ENCODE data around the gene NOP14. TPM values are rescaled to one million over a fixed set of nuclear protein-coding genes. Genes with fewer than 3 reads are reported as not detected.
"Not testable (repeated sequence)": the region's sequence is repeated elsewhere in the genome, so short reads cannot be mapped to it uniquely, and the experiment has no call there.

The NOP14 gene
- total and polyA plus RNA-seq, 5 donors = 12.0 to 19.2 (median 17.8) TPM

- no peaks in the 10 kb centered on the region for H3K9me3 ChIP-seq (ENCODE audit: control insufficient read depth, low read length)
- no peak overlapping the region for H3K27ac ChIP-seq (ENCODE audit: low read length)
- DNase-seq (peak in 1 of 3 donors; percentile 13), ATAC-seq (peak; percentile 9 to 16)
- WGBS = 77% methylated on average over 11 of the region's 11 CpGs
- H3K27me3 ChIP-seq (ENCODE audit: control insufficient read depth, insufficient read depth) = no peaks in the 10 kb centered on the region
- no peaks in the 10 kb centered on the region for H3K4me1 ChIP-seq (ENCODE audit: control insufficient read depth, insufficient read depth, low read length)
- H3K4me3 ChIP-seq (ENCODE audit: low read length) = no peak overlapping the region
- intact Hi-C loops (cut with DNase I) = no loop called here
Observed at GRCh38 chr4:2947926-2948325, 15.3 kb downstream of the NOP14 start.

GRCh38 chr4:2946812-2947600 is 16.2 kb downstream of the NOP14 start:
- DNase-seq (peak in 2 of 3 donors; percentile 8 to 30), ATAC-seq (no peak)
- no peaks in the 10 kb centered on the region for H3K4me1 ChIP-seq (ENCODE audit: control insufficient read depth, insufficient read depth, low read length)
- no peaks in the 10 kb centered on the region for H3K9me3 ChIP-seq (ENCODE audit: control insufficient read depth, low read length)
- H3K4me3 ChIP-seq (ENCODE audit: low read length) = no peak overlapping the region
- intact Hi-C loops (cut with DNase I) = no loop called here
- no peaks in the 10 kb centered on the region for H3K27me3 ChIP-seq (ENCODE audit: control insufficient read depth, insufficient read depth)
- WGBS = 90% methylated on average over 19 of the region's 19 CpGs
- no peak overlapping the region for H3K27ac ChIP-seq (ENCODE audit: low read length)

GRCh38 chr4:2945619-2946604 is 17.3 kb downstream of the NOP14 start:
- H3K27ac ChIP-seq (ENCODE audit: low read length); intact Hi-C loops (cut with DNase I); H3K4me1 ChIP-seq (ENCODE audit: control insufficient read depth, insufficient read depth, low read length); ATAC-seq; H3K9me3 ChIP-seq (ENCODE audit: control insufficient read depth, low read length); H3K27me3 ChIP-seq (ENCODE audit: control insufficient read depth, insufficient read depth); H3K4me3 ChIP-seq (ENCODE audit: low read length): not testable (repeated sequence)
- DNase-seq = peak in 2 of 3 donors; percentile 1 to 26
- 85% methylated on average over 28 of the region's 30 CpGs for WGBS

GRCh38 chr4:2944586-2945526 is 18.4 kb downstream of the NOP14 start:
- Histone ChIP-seq H3K4me1 (ENCODE audit: control insufficient read depth, insufficient read depth, low read length) (no peaks in the 10 kb centered on the region), H3K9me3 (ENCODE audit: control insufficient read depth, low read length) (no peaks in the 10 kb centered on the region), H3K27me3 (ENCODE audit: control insufficient read depth, insufficient read depth) (no peaks in the 10 kb centered on the region), H3K27ac (ENCODE audit: low read length) (no peak overlapping the region), H3K4me3 (ENCODE audit: low read length) (no peak overlapping the region)
- WGBS = 89% methylated on average over 30 of the region's 30 CpGs
- no peak for ATAC-seq
- DNase-seq = peak in 2 of 3 donors; percentile 8 to 33
- intact Hi-C loops (cut with DNase I) = no loop called here

- ATAC-seq (no peak), DNase-seq (peak in 2 of 3 donors; percentile 2 to 11)
- Histone ChIP-seq H3K4me3 (ENCODE audit: low read length) (no peak overlapping the region), H3K4me1 (ENCODE audit: control insufficient read depth, insufficient read depth, low read length) (no peaks in the 10 kb centered on the region), H3K9me3 (ENCODE audit: control insufficient read depth, low read length) (no peaks in the 10 kb centered on the region), H3K27ac (ENCODE audit: low read length) (no peak overlapping the region), H3K27me3 (ENCODE audit: control insufficient read depth, insufficient read depth) (no peaks in the 10 kb centered on the region)
- WGBS = 87% methylated on average over 11 of the region's 11 CpGs
- intact Hi-C loops (cut with DNase I) = no loop called here
Observed at GRCh38 chr4:2944091-2944482, 19.1 kb downstream of the NOP14 start.

- Histone ChIP-seq H3K9me3 (ENCODE audit: control insufficient read depth, low read length) (no peaks in the 10 kb centered on the region), H3K27me3 (ENCODE audit: control insufficient read depth, insufficient read depth) (no peaks in the 10 kb centered on the region), H3K4me1 (ENCODE audit: control insufficient read depth, insufficient read depth, low read length) (no peaks in the 10 kb centered on the region), H3K27ac (ENCODE audit: low read length) (no peak overlapping the region), H3K4me3 (ENCODE audit: low read length) (no peak overlapping the region)
- ATAC-seq (no peak), DNase-seq (peak in 2 of 3 donors; percentile 13 to 31)
- 94% methylated on average over 20 of the region's 20 CpGs for WGBS
- intact Hi-C loops (cut with DNase I) = no loop called here
Observed at GRCh38 chr4:2943364-2944090, 19.7 kb downstream of the NOP14 start.

GRCh38 chr4:2942532-2943363 is 20.5 kb downstream of the NOP14 start:
- ATAC-seq = peak; percentile 25 to 29

GRCh38 chr4:2942037-2942531 is 21.1 kb downstream of the NOP14 start:
- ATAC-seq (no peak), DNase-seq (peak in 2 of 3 donors; percentile 34 to 50)
- 91% methylated on average over 21 of the region's 21 CpGs for whole genome bisulfite sequencing

More at GRCh38 chr4:2942532-2943363, 20.5 kb downstream of the NOP14 start:
- peak; percentile 21 to 54 (median 51) for DNase-seq
- H3K27ac ChIP-seq (ENCODE audit: low read length) = no peak overlapping the region
- H3K4me3 ChIP-seq (ENCODE audit: low read length) = no peak overlapping the region
- no peaks in the 10 kb centered on the region for H3K9me3 ChIP-seq (ENCODE audit: control insufficient read depth, low read length)
- intact Hi-C loops (cut with DNase I) = no loop called here
- H3K27me3 ChIP-seq (ENCODE audit: control insufficient read depth, insufficient read depth) = no peaks in the 10 kb centered on the region
- WGBS = 84% methylated on average over 31 of the region's 31 CpGs
- H3K4me1 ChIP-seq (ENCODE audit: control insufficient read depth, insufficient read depth, low read length) = no peaks in the 10 kb centered on the region

More at GRCh38 chr4:2942037-2942531, 21.1 kb downstream of the NOP14 start:
- Histone ChIP-seq H3K9me3 (ENCODE audit: control insufficient read depth, low read length) (no peaks in the 10 kb centered on the region), H3K27ac (ENCODE audit: low read length) (no peak overlapping the region), H3K4me1 (ENCODE audit: control insufficient read depth, insufficient read depth, low read length) (no peaks in the 10 kb centered on the region), H3K27me3 (ENCODE audit: control insufficient read depth, insufficient read depth) (no peaks in the 10 kb centered on the region), H3K4me3 (ENCODE audit: low read length) (no peak overlapping the region)
- intact Hi-C loops (cut with DNase I) = no loop called here
